ENCODE measurements around the gene C20orf204.

C20orf204 gene

GRCh38 chr20:64072498-64073063 is 36.6 kb downstream of the C20orf204 start:
- FAIRE-seq = no peak

GRCh38 chr20:64073476-64074183 is 37.6 kb downstream of the C20orf204 start:
- no peak for FAIRE-seq

GRCh38 chr20:64074184-64074789 is 38.3 kb downstream of the C20orf204 start:
- FAIRE-seq = no peak

GRCh38 chr20:64074963-64075362 is 39.0 kb downstream of the C20orf204 start:
- FAIRE-seq = no peak

- FAIRE-seq = no peak
Measured at GRCh38 chr20:64075556-64075955, 39.6 kb downstream of the C20orf204 start.

- no peak for FAIRE-seq
Measured at GRCh38 chr20:64076061-64076997, 40.3 kb downstream of the C20orf204 start.

GRCh38 chr20:64077094-64077493 is 41.1 kb downstream of the C20orf204 start:
- no peak for FAIRE-seq

GRCh38 chr20:64077541-64077875 is 41.5 kb downstream of the C20orf204 start:
- no peak for FAIRE-seq

- no peak for FAIRE-seq
Measured at GRCh38 chr20:64077876-64078551, 42.0 kb downstream of the C20orf204 start.

GRCh38 chr20:64078934-64079272 is 42.9 kb downstream of the C20orf204 start:
- no peak for FAIRE-seq

GRCh38 chr20:64079273-64080012 is 43.5 kb downstream of the C20orf204 start, which contains the start of gene RGS19:
Gene RGS19 (minus strand): TSS chr20:64079518. CDS start chr20:64076886, 2,632 bp downstream.
- no peak for FAIRE-seq

- no peak for FAIRE-seq
Measured at GRCh38 chr20:64080013-64080812, 44.2 kb downstream of the C20orf204 start, which contains the start of gene OPRL1. Gene OPRL1 (plus strand): TSS chr20:64080082. CDS start chr20:64092721, 12,639 bp downstream.

GRCh38 chr20:64080813-64081623 is 45.0 kb downstream of the C20orf204 start:
- no peak for FAIRE-seq

GRCh38 chr20:64081624-64081964 is 45.6 kb downstream of the C20orf204 start:
- FAIRE-seq = no peak

- FAIRE-seq = no peak
Measured at GRCh38 chr20:64082126-64082731, 46.2 kb downstream of the C20orf204 start.

- FAIRE-seq = no peak
Measured at GRCh38 chr20:64082820-64083377, 46.9 kb downstream of the C20orf204 start.

- no peak for FAIRE-seq
Measured at GRCh38 chr20:64083378-64083803, 47.4 kb downstream of the C20orf204 start.

- no peak for FAIRE-seq
Measured at GRCh38 chr20:64083804-64084684, 48.1 kb downstream of the C20orf204 start, which contains the start of gene LKAAEAR1. Gene LKAAEAR1 (minus strand): TSS chr20:64084398. CDS start chr20:64084219, 179 bp downstream.
